Ovary (tissue), 9 donors: Measurements from ENCODE around the gene JAK1. TPM values are rescaled to one million over a fixed set of nuclear protein-coding genes. Genes with fewer than 3 reads are reported as not detected.

Experiments
- DNase-seq, 5 donors: peaks; one replicate each; pipeline ENCODE4 v3.0.0-alpha.2; 2019 to 2020
- H3K27ac ChIP-seq, 2 donors: fragments of 200-600 bp; one replicate each; pipeline versions ENCODE4 v1.5.1 to v1.8.0; 2019 to 2022
- H3K27me3 ChIP-seq: fragments of 200-600 bp; one replicate; pipeline ENCODE4 v1.8.0; 2022
- H3K36me3 ChIP-seq: fragments of 200-600 bp; sonication (generic); one replicate; pipeline ENCODE4 v1.5.1; 2019
- H3K4me1 ChIP-seq: one replicate; pipeline ENCODE4 v1.8.1; 2013; ENCODE audit warnings: mild to moderate bottlenecking, moderate library complexity; ENCODE audit not compliant: insufficient read depth
- H3K4me3 ChIP-seq: fragments of 200-600 bp; sonication (generic); one replicate; pipeline ENCODE4 v1.5.1; 2017
- H3K9me3 ChIP-seq, 2 donors: fragments of 200-600 bp in 1 of 2; sonication (generic) in 1 of 2; one replicate each; pipeline versions ENCODE4 v1.5.1 to v1.8.1; 2013 to 2019; ENCODE audit warnings: mild to moderate bottlenecking in 1 of 2, moderate library complexity in 1 of 2
- EP300 ChIP-seq: sonication (generic); formaldehyde crosslinking; IDR thresholded peaks from one replicate; pipeline ENCODE4 v1.6.1; 2017; ENCODE audit warnings: antibody characterized with exemption
- POLR2A ChIP-seq: fragments of 450-650 bp; IDR thresholded peaks from one replicate; pipeline ENCODE4 v1.6.1; 2017; ENCODE audit warnings: antibody characterized with exemption, mild to moderate bottlenecking, moderate library complexity
- WGBS, 3 donors: extraction: QIAGEN DNeasy Blood & Tissue Kit in 1 of 3; methylation state at CpG; one replicate each; pipeline versions ENCODE4 v1.1.5 to v1.1.7; 2013 to 2017; 5-methylcytosine and 5-hydroxymethylcytosine counted together
- intact Hi-C, 4 donors: fragments of 100-400 bp; cut with DNase I; formaldehyde crosslinking; loops; one replicate each; pipeline versions ENCODE4 v1.11.0 to v1.15.1; 2022 to 2023
- polyA plus RNA-seq, 2 donors: library from polyadenylated mRNA; stranded (reverse); fragments of 200-250 nt in 1 of 2; fragments of 350-450 nt in 1 of 2; fragmentation: Illumina TruSeq in 1 of 2; extraction: RNeasy Lipid Tissue Mini Kit (QIAGEN cat#74804) in 1 of 2; gene quantifications; one replicate each; pipeline ENCODE4 v1.2.3, GENCODE V29; 2013 to 2014
- total RNA-seq, 7 donors: library from RNA; depleted of rRNA in 2 of 7; stranded (reverse); fragments of >200 nt in 2 of 7; fragmentation: NEBNext Ultra II Directional in 3 of 7; extraction: Animal tissue kit (Norgen Biotek cat#: 25700) in 3 of 7; gene quantifications; one replicate each; pipeline versions ENCODE4 v1.1.0 to v1.2.4, GENCODE V29; 2016 to 2023
- TF ChIP-seq, protein P1 (sequence below), 3 donors: fragments of 450-650 bp in 2 of 3; fragments of 200-600 bp in 1 of 3; IDR thresholded peaks; one replicate each; pipeline versions ENCODE4 v1.5.1 to v1.8.0; 2016 to 2022; ENCODE audit warnings: antibody characterized with exemption in 3 of 3, mild to moderate bottlenecking in 1 of 3
- donor health status: DM: no; HTN: no; CAD: no; lungs with moderate emphysema.
- donor health status: DM: no; HTN: no; CAD: no.
- donor health status: Bipolar disorder and iron deficiency.
- donor health status: DM: yes; HTN: yes; CAD: no.
- donor health status: DM: no; HTN: no; CAD: no.
- donor health status: DM: yes; HTN: yes; CAD: no.

JAK1 gene
- total and polyA plus RNA-seq, 9 donors: 50.9 to 169 (median 127) TPM

DNA sequence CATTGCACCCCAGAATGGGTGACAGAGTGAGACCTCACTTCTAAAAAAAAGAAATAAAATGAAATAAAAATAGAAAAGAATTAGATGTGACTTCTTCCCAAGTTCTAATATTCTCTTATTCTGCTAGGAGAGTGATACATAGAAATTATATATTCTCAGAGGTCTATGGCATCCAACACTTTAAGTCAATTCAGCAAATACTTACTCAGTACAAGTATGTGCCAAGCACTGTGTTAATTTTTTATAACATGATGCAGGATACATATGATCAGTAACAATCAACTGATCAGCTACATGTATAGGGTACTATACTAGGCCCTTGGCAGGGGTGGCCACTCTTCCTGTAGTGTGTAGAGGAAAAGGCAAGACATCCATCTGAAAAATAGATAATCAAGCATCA, 13.0 kb upstream of the JAK1 start:
- no peak for TF ChIP-seq POLR2A
- TF ChIP-seq EP300: no peak
- TF ChIP-seq, protein P1, sequence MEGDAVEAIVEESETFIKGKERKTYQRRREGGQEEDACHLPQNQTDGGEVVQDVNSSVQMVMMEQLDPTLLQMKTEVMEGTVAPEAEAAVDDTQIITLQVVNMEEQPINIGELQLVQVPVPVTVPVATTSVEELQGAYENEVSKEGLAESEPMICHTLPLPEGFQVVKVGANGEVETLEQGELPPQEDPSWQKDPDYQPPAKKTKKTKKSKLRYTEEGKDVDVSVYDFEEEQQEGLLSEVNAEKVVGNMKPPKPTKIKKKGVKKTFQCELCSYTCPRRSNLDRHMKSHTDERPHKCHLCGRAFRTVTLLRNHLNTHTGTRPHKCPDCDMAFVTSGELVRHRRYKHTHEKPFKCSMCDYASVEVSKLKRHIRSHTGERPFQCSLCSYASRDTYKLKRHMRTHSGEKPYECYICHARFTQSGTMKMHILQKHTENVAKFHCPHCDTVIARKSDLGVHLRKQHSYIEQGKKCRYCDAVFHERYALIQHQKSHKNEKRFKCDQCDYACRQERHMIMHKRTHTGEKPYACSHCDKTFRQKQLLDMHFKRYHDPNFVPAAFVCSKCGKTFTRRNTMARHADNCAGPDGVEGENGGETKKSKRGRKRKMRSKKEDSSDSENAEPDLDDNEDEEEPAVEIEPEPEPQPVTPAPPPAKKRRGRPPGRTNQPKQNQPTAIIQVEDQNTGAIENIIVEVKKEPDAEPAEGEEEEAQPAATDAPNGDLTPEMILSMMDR (IDR thresholded peaks at IDR 0.05): no peak
- no peak for DNase-seq
- intact Hi-C loops: no loop called here

DNA sequence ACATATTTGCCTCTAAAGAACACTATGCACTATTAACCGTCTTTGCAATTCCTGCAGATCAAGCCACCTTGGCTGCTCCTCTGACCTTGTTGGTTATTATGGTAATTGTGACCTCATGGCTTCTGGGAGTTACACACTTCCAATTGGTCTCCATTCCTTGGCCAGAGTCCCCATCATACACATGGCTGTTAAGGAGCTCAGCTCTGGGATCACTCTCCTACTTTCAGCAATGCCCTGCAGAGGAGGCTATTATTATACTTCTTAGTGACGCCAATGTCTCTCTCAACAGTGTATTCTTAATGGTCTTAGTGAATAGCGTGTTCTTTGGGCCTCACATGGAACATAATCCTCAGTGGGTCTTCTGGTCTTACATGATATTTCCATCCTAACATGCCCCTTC, 10.0 kb upstream of the JAK1 start:
- Histone ChIP-seq H3K4me3 (no peak overlapping the region), H3K27ac (no peak overlapping the region), H3K36me3 (no peaks in the 10 kb centered on the region), H3K27me3 (no peaks in the 10 kb centered on the region), H3K4me1 (no peaks in the 10 kb centered on the region), H3K9me3 (no peaks in the 10 kb centered on the region)
- WGBS, 3 donors: 93 to 95% (median 94%) methylated on average over 3 of the region's 3 CpGs
- intact Hi-C loops: no loop called here
- DNase-seq: no peak
- no peak for TF ChIP-seq POLR2A
- TF ChIP-seq, protein P1 (IDR thresholded peaks at IDR 0.05): no peak
- TF ChIP-seq EP300: no peak

More for the DNA sequence above, 13.0 kb upstream of the JAK1 start:
- Histone ChIP-seq H3K36me3 (no peaks in the 10 kb centered on the region), H3K27me3 (no peaks in the 10 kb centered on the region), H3K4me1 (no peaks in the 10 kb centered on the region), H3K27ac (no peak overlapping the region), H3K9me3 (no peaks in the 10 kb centered on the region), H3K4me3 (no peak overlapping the region)

DNA sequence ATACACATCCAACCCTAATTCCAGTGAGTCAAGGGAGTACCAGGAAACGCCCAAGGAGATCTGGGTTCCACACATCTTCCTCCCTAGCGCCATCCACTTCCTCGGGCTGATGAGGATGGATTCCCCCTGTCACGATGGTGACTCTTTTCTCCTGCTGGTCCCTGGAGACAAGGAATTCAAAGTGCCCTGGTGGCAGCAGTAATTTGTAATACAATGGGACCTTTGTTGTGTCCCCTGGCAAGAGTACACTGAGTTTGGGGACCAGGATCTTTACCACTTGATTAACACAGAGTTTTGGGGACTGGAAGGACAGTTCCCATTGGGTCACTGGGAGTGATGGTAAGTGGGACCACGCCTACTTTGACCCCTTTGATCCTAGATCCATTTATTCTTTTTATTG, 9.4 kb upstream of the JAK1 start:
- Histone ChIP-seq H3K9me3 (no peaks in the 10 kb centered on the region), H3K4me3 (no peak overlapping the region), H3K36me3 (no peaks in the 10 kb centered on the region), H3K27me3 (no peaks in the 10 kb centered on the region), H3K4me1 (no peaks in the 10 kb centered on the region), H3K27ac (no peak overlapping the region)
- no peak for DNase-seq
- intact Hi-C loops: no loop called here
- 84 to 91% (median 86%) methylated on average over 5 of the region's 5 CpGs for WGBS, 3 donors
- TF ChIP-seq EP300 (no peak), POLR2A (no peak)
- TF ChIP-seq, protein P1 (IDR thresholded peaks at IDR 0.05): no peak

DNA sequence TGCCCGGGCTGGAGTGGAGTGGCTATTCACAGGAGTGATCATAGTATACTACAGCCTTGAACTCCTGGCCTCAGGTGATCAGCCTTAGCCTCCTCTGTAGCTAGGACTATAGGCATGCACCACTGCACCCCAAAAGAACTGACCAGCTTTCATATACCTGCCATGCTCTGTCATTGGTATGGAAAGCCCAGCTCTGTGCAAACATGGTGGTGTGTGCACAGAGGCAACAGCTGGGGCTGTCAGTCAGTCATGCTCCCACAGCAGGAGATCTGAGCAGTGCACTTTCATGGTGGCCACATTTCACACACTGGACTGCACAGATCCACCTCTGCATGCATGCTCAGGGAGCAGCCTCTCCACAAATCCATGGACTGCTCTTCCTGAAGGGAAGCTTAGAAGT, 8.8 kb upstream of the JAK1 start:
- intact Hi-C loops: no loop called here
- Histone ChIP-seq H3K9me3 (no peaks in the 10 kb centered on the region), H3K4me1 (no peaks in the 10 kb centered on the region), H3K4me3 (no peak overlapping the region), H3K27ac (no peak overlapping the region), H3K36me3 (no peaks in the 10 kb centered on the region), H3K27me3 (no peaks in the 10 kb centered on the region)
- 55 to 85% (median 85%) methylated on average over 1 of the region's 1 CpG for WGBS, 3 donors
- TF ChIP-seq, protein P1 (IDR thresholded peaks at IDR 0.05): no peak
- TF ChIP-seq POLR2A (no peak), EP300 (no peak)
- no peak for DNase-seq
